ENCODE results near the gene HRH1. TPM values are rescaled to one million over a fixed set of nuclear protein-coding genes. Genes with fewer than 3 reads are reported as not detected.
A peak's percentile ranks its signal among the peaks of the same experiment; 100 is the strongest.

HRH1 gene
- total RNA-seq, 1 donor from 2014 or later, result 2.7 TPM

DNA sequence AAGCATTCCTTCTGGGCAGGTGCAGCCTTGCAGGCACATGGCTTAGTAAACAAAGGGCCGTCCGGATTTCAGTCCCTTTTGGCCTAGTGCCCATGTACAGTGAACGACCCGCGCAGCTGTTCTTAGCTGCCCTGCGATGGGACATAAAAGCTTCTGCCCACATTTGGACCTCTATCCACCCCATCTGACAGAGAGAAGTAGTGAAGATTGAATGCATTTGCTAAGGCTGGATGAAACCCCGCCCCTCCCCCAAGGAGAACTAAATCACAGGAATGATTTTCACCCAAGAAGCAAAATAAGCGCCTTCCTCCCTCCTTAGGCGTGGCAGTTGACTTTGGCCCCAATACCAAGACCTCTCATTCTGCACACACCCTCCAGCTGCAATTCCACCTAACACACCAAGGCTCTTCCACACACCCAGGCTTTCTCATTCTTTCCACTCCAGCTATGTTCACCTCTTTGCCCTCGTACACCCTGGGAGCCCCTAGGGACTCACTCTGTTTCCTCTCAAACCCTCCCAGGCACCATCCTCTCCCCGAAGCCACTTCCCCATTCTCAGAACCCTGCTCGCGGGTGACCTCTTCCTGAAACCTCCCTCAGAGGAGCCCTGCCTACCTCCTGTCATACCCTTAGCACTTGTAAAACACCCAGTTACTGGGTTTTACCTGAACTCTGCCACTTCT is 14.1 kb upstream of the HRH1 start:
- DNase-seq (ENCODE audit: low read depth), result peak; percentile 90

GRCh38 chr3:11140713-11141104 is 13.6 kb upstream of the HRH1 start:
- no peak for DNase-seq (ENCODE audit: low read depth)

GRCh38 chr3:11143476-11143875 is 10.8 kb upstream of the HRH1 start:
- DNase-seq (ENCODE audit: low read depth), result no peak

DNA sequence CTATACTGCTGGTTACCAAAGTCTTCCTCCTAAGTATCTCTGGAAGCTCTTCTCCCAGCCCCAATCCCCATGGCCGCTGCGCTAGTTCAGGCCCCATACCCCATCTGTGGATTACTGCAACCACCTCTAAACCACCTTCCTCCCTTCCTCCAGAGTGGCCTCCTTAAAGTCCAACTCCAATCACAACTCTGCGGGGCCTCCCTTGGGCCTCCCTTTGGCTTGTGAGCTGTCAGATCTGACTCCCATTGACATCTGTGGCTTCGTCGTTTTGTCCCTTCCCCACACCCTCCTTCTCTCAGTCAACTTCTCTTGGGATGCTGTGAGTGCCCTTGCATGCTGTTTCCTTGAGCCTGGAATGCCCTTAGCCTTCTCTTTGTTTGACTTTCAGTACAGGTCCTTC is 9.3 kb upstream of the HRH1 start:
- no peak for DNase-seq (ENCODE audit: low read depth)

- peak; percentile 82 for DNase-seq (ENCODE audit: low read depth)
Measured at GRCh38 chr3:11145888-11146287, 8.4 kb upstream of the HRH1 start.

GRCh38 chr3:11146773-11147660 is 7.3 kb upstream of the HRH1 start:
- DNase-seq (ENCODE audit: low read depth), result no peak

GRCh38 chr3:11150256-11150655 is 4.0 kb upstream of the HRH1 start:
- no peak for DNase-seq (ENCODE audit: low read depth)

DNA sequence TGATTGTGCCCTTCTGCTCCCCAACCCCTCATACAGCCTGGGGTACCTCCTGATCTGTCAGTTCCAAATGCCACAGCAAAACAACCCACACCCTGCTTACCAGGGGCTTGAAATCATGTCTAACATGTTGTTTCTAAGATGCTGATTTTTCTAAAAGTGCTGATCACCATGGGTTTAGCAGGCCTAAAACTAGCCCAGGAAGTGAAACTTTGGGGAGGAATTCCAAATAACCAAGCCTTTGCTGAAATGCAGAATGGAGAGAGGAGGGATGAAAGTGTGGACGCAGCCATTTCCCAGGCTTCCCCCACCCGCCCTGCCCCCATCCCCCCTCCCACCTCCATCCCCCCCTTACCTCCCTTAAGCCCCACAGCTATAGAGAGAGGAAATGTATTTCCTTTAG is 2.0 kb upstream of the HRH1 start:
- DNase-seq (ENCODE audit: low read depth), result no peak

DNA sequence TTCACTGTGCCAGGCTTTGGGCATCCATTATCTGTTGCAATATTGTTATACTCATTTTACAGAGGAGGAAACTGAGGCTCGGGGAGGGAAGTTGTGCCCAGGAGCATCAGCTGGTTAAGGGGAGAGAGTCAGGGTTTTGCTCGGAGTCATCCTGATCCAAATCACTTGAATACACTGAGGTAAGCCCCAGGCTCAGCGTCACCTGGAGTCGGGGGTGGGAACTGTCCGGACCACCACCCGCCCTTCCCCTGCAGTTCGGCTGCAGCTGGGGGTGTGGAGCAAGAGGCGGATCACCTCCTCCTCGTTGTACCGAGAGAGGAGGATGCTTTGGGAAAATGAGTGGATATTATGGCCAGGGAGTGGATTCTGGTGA is 646 bp downstream of the HRH1 start:
- no peak for DNase-seq (ENCODE audit: low read depth)

GRCh38 chr3:11155341-11156025 is 1.2 kb downstream of the HRH1 start:
- peak; percentile 79 for DNase-seq (ENCODE audit: low read depth)

DNA sequence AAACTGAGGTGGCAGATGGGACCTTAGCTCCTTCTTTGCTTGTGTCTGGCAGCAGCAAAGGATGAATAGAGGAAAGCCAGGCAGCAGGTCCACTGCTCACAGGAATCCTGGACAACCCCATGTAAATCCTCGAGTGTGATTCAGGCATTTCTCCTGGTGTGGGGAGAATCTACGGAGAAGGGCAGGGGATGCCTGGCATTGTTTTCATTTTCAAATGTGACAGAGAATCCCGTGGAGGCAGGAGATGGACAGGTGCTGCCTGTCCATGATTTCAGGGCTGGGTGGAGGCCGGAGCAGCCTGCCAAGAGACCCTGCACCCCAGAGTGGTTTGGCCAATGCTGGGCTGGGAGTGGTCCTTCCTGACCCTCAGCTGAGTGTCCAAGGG is 1.7 kb downstream of the HRH1 start:
- no peak for DNase-seq (ENCODE audit: low read depth)

- DNase-seq (ENCODE audit: low read depth), result no peak
Measured at GRCh38 chr3:11157421-11157820, 3.1 kb downstream of the HRH1 start.

DNA sequence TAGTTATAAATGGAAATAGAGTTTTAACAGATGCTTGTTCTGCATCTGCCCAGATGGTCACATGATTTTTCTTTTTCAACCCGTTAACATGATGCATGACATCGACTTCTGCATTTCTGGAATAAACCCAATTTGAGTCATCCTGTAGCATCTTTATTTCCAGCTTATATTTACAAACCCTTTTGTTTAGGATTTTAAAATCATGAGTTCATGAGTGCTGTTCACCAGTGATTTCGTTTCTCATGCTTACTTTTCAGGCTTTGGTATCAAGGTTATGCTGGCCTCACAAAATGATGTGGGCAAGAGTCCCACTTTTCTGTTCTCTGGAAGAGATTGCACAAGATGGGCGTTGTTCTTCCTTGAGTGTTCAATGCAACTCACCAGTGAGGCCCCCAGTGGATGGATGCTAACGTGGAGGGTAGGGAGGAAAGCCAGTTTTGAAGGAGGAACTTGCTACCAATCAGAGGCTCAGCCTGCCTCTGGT is 5.2 kb downstream of the HRH1 start:
- DNase-seq (ENCODE audit: low read depth), result peak; percentile 54

- DNase-seq (ENCODE audit: low read depth), result no peak
Measured at GRCh38 chr3:11161666-11162065, 7.4 kb downstream of the HRH1 start.

DNA sequence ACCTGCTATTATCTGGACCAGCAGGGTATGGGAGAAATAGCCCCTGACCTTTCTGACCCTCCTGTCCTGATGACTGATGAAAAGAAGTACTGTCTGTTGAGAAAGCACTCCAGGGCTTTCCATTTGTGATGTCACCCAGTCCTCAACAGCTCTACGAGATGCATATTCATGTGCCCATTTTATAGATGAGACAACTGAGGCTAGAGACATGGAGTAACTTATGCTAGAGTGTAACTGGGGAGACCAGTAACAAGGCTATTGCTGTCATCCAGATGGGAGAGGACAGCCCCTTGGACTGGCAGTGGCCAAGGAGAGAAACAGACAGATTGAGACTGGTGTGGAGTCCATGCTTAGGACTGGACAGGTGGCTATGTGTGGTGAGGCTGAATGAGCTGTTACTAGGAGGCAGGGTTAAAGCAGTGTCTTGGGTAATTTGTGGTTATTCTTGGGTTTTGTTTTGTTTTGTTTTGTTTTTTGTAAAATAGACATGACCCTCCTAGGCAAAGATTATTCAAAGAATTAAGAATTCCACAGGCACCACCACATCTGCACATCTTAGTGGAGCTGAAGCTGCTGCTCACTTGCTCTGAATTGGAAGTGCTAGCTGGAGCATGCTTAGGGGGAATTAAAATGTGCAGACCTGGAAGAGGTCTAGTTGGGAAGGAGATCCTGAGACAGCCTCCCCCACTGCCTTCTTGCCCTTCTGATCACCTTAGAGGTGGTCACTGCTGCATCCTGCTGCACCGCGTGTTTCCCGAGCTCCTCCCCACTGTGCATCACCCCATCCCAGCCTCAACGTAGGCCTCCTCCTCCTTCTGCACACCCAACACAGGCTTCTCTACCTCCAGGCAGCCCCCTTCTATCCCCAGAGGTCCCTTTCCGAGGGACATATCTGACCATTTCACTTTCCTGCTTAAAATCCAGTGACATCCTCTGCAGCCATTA is 8.4 kb downstream of the HRH1 start:
- peak; percentile 53 for DNase-seq (ENCODE audit: low read depth)

DNA sequence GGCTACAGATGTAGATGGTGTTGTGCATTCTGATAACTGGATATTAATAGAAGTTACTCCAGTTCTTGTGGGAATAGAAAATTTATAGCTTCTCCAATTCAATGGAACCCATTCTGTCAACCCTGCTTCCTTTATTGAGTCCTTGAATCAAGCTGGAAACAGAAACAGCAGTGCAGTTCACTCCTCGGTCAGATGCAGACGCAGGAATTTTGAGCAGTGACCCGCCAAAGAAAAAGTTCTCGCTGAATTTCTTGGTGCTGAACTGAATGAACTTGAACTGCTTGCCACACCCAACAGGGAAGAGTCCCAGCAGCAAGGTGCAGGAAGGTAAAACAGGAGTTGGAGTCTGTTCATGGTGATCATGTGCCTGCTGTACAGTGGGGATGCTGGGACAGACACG is 10.3 kb downstream of the HRH1 start:
- no peak for DNase-seq (ENCODE audit: low read depth)

- DNase-seq (ENCODE audit: low read depth), result no peak
Measured at GRCh38 chr3:11165476-11165875, 11.2 kb downstream of the HRH1 start.

GRCh38 chr3:11166807-11167400 is 12.6 kb downstream of the HRH1 start:
- DNase-seq (ENCODE audit: low read depth), result peak; percentile 64

DNA sequence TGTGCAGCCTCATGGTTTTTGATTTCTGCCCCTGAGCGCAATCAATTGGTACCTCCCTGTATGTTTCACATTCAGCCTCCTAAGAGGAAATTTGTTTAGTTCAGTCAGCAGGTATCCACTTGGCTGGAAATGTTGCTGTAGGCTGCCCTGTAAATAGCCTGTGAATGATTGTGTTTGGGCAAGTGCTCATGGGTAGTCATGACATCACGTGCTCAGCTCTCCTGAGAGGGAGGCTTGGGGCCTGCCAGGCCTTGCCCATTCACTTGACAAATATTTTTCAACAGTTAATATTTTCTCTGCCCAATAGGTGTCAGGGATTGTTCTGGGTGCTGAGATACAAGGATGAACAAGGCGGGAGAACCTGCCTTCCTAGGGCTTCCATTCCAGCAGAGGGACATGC is 13.3 kb downstream of the HRH1 start:
- DNase-seq (ENCODE audit: low read depth), result no peak

GRCh38 chr3:11168406-11168805 is 14.1 kb downstream of the HRH1 start:
- no peak for DNase-seq (ENCODE audit: low read depth)
